IMR-90 (cell line): ENCODE results near the gene SUB1. TPM values are rescaled to one million over a fixed set of nuclear protein-coding genes. Genes with fewer than 3 reads are reported as not detected.

Experiments
- ATAC-seq: fragments of 200-7000 bp; cut with Tn5 transposase; 2 replicates; pipeline ENCODE4 v1.9.1; 2020; ENCODE audit warnings: low read depth, mild to moderate bottlenecking, moderate library complexity
- BruUV-seq: library from RNA; stranded (reverse); fragments of 400-500 nt; replicated peaks from 2 replicates; lab custom pipeline; 2021; lab: Mats Ljungman, UMichigan
- CTCF ChIA-PET: fragments of 300-600 bp; formaldehyde crosslinking; extraction: SDS; loops from one replicate; lab custom pipeline; 2021; ENCODE audit warnings: antibody characterized with exemption; lab: Yijun Ruan, JAX
- POLR2A ChIA-PET: fragments of 300-600 bp; sonication (Branson Sonifier 250); formaldehyde crosslinking; loops from one replicate; lab custom pipeline; 2022; ENCODE audit warnings: antibody characterized with exemption; ENCODE audit not compliant: unreplicated experiment; lab: Charles Lee
- DNase-seq: peaks from one replicate; pipeline ENCODE4 v3.0.0; 2013
- H2AFZ ChIP-seq: replicated peaks from 2 replicates; pipeline ENCODE3; 2013; ENCODE audit warnings: low read length, mild to moderate bottlenecking; ENCODE audit not compliant: poor library complexity
- H2AK5ac ChIP-seq: 2 replicates; pipeline ENCODE4 v1.6.1; 2013; ENCODE audit warnings: low read depth, low read length, inconsistent platforms
- H2AK9ac ChIP-seq: replicated peaks from 2 replicates; pipeline ENCODE3; 2013; ENCODE audit warnings: mild to moderate bottlenecking, low read depth, low read length, moderate library complexity; ENCODE audit not compliant: poor library complexity
- H2BK120ac ChIP-seq: 2 replicates; pipeline ENCODE4 v1.6.1; 2013; ENCODE audit warnings: low read depth, low read length, inconsistent platforms
- H2BK15ac ChIP-seq: 3 replicates; pipeline ENCODE4 v1.6.1; 2013; ENCODE audit warnings: low read depth, low read length, inconsistent platforms
- H2BK20ac ChIP-seq: 2 replicates; pipeline ENCODE4 v1.6.1; 2013; ENCODE audit warnings: low read depth, mild to moderate bottlenecking, inconsistent platforms, low read length, moderate library complexity
- H2BK5ac ChIP-seq: 2 replicates; pipeline ENCODE4 v1.6.1; 2013; ENCODE audit warnings: mild to moderate bottlenecking, low read depth, low read length, inconsistent platforms; ENCODE audit not compliant: poor library complexity, severe bottlenecking
- H3K14ac ChIP-seq: replicated peaks from 2 replicates; pipeline ENCODE4 v1.6.1; 2013; ENCODE audit warnings: low read depth, low read length, inconsistent platforms
- H3K18ac ChIP-seq: 2 replicates; pipeline ENCODE4 v1.6.1; 2013; ENCODE audit warnings: low read depth, low read length, control low read depth
- H3K23ac ChIP-seq: 2 replicates; pipeline ENCODE4 v1.6.1; 2013; ENCODE audit warnings: low read depth, low read length, inconsistent platforms
- H3K27ac ChIP-seq: 2 replicates; pipeline ENCODE4 v1.5.1; 2013; ENCODE audit warnings: mild to moderate bottlenecking, control low read depth, low read length; ENCODE audit not compliant: insufficient read depth
- H3K27me3 ChIP-seq: 2 replicates; pipeline ENCODE4 v1.6.1; 2013; ENCODE audit warnings: low read length; ENCODE audit not compliant: control insufficient read depth, insufficient read depth
- H3K36me3 ChIP-seq: 2 replicates; pipeline ENCODE4 v1.6.1; 2013; ENCODE audit warnings: low read length, mixed read lengths; ENCODE audit not compliant: control insufficient read depth, insufficient read depth
- H3K4ac ChIP-seq: 2 replicates; pipeline ENCODE4 v1.6.1; 2013; ENCODE audit warnings: low read depth, low read length, inconsistent platforms
- H3K4me1 ChIP-seq: 2 replicates; pipeline ENCODE4 v1.6.1; 2013; ENCODE audit warnings: low read length, mixed read lengths; ENCODE audit not compliant: control insufficient read depth, insufficient read depth
- H3K4me2 ChIP-seq: 2 replicates; pipeline ENCODE4 v1.6.1; 2013; ENCODE audit warnings: low read depth, mild to moderate bottlenecking, control low read depth, low read length, moderate library complexity
- H3K4me3 ChIP-seq: 2 replicates; pipeline ENCODE4 v1.5.1; 2013; ENCODE audit warnings: low read depth, mild to moderate bottlenecking, control low read depth, low read length, moderate library complexity; ENCODE audit not compliant: insufficient read depth
- H3K56ac ChIP-seq: 2 replicates; pipeline ENCODE4 v1.6.1; 2013; ENCODE audit warnings: low read length, inconsistent platforms; ENCODE audit not compliant: insufficient read depth; ENCODE audit errors: extremely low read depth
- H3K79me1 ChIP-seq, 2 experiments: 2 replicates each; pipeline ENCODE4 v1.6.1; 2013; ENCODE audit warnings: low read length in 2 of 2, inconsistent platforms in 1 of 2, low read depth in 1 of 2
- H3K9ac ChIP-seq: 2 replicates; pipeline ENCODE4 v1.6.1; 2013; ENCODE audit warnings: low read depth, low read length, control low read depth
- H3K9me1 ChIP-seq: 2 replicates; pipeline ENCODE4 v1.6.1; 2013; ENCODE audit warnings: low read length, inconsistent platforms; ENCODE audit not compliant: insufficient read depth
- H3K9me3 ChIP-seq: 2 replicates; pipeline ENCODE4 v1.6.1; 2013; ENCODE audit warnings: low read length; ENCODE audit not compliant: control insufficient read depth, insufficient read depth
- H4K20me1 ChIP-seq: 2 replicates; pipeline ENCODE4 v1.6.1; 2013; ENCODE audit warnings: low read length, inconsistent platforms; ENCODE audit not compliant: insufficient read depth
- H4K5ac ChIP-seq: 2 replicates; pipeline ENCODE4 v1.6.1; 2013; ENCODE audit warnings: mild to moderate bottlenecking, low read depth, low read length, control low read depth
- H4K8ac ChIP-seq, 2 experiments: 2 replicates each; pipeline ENCODE4 v1.6.1; 2013; ENCODE audit warnings: low read depth in 2 of 2, low read length in 2 of 2, control low read depth in 1 of 2, inconsistent platforms in 1 of 2
- H4K91ac ChIP-seq: 2 replicates; pipeline ENCODE4 v1.6.1; 2013; ENCODE audit warnings: low read depth, low read length, inconsistent platforms; ENCODE audit not compliant: insufficient read depth
- BHLHE40 ChIP-seq: fragments of 150-350 bp; IDR thresholded peaks from 2 replicates; pipeline ENCODE4 v1.6.1; 2016; ENCODE audit warnings: mild to moderate bottlenecking, low read depth, low read length
- CEBPB ChIP-seq: IDR thresholded peaks from 2 replicates; pipeline ENCODE4 v1.6.1; 2012; ENCODE audit warnings: low read depth, low read length, improper control_type of control experiment
- CHD1 ChIP-seq: IDR thresholded peaks from 2 replicates; pipeline ENCODE4 v1.6.1; 2012; ENCODE audit warnings: low read depth, low read length, improper control_type of control experiment
- FOS ChIP-seq: fragments of 150-350 bp; IDR thresholded peaks from 2 replicates; pipeline ENCODE4 v1.6.1; 2016; ENCODE audit warnings: low read depth, low read length
- MAFK ChIP-seq: IDR thresholded peaks from 2 replicates; pipeline ENCODE4 v1.6.1; 2012; ENCODE audit warnings: low read depth, low read length, improper control_type of control experiment
- MAZ ChIP-seq: IDR thresholded peaks from 2 replicates; pipeline ENCODE4 v1.6.1; 2012; ENCODE audit warnings: low read depth, mild to moderate bottlenecking, low read length, improper control_type of control experiment, moderate library complexity, borderline replicate concordance
- MXI1 ChIP-seq: IDR thresholded peaks from 2 replicates; pipeline ENCODE4 v1.6.1; 2012; ENCODE audit warnings: low read depth, mild to moderate bottlenecking, low read length, moderate library complexity, borderline replicate concordance
- NFE2L2 ChIP-seq: fragments of 150-350 bp; IDR thresholded peaks from 2 replicates; pipeline ENCODE4 v1.6.1; 2016; ENCODE audit warnings: low read depth, mild to moderate bottlenecking, low read length
- POLR2A ChIP-seq: IDR thresholded peaks from 2 replicates; pipeline ENCODE4 v1.6.1; 2012; ENCODE audit warnings: mild to moderate bottlenecking, low read depth, low read length
- RAD21 ChIP-seq: IDR thresholded peaks from 2 replicates; pipeline ENCODE4 v1.6.1; 2012; ENCODE audit warnings: low read length, improper control_type of control experiment
- RCOR1 ChIP-seq: IDR thresholded peaks from 2 replicates; pipeline ENCODE4 v1.6.1; 2012; ENCODE audit warnings: mild to moderate bottlenecking, low read length, improper control_type of control experiment; ENCODE audit not compliant: insufficient replicate concordance
- RFX5 ChIP-seq: IDR thresholded peaks from 2 replicates; pipeline ENCODE4 v1.8.0; 2012; ENCODE audit warnings: low read depth, mild to moderate bottlenecking, low read length, moderate library complexity
- SMC3 ChIP-seq: fragments of 150-350 bp; IDR thresholded peaks from 2 replicates; pipeline ENCODE4 v1.6.1; 2016; ENCODE audit warnings: low read depth, mild to moderate bottlenecking, antibody characterized with exemption, low read length, moderate library complexity
- WGBS, 2 experiments: methylation state at CpG; one replicate each; pipeline versions ENCODE4 v1.1.5 to v1.1.7; 2013; ENCODE audit warnings: missing lambda C conversion rate in 2 of 2; ENCODE audit not compliant: insufficient read length in 1 of 2; ENCODE audit errors: extremely low coverage in 2 of 2; 5-methylcytosine and 5-hydroxymethylcytosine counted together
- dilution Hi-C: fragments of 300-500 bp; cut with HindIII; formaldehyde crosslinking; loops from one replicate; pipeline ENCODE4 v1.14.3; 2018; ENCODE audit warnings: low sequenced_read_pairs; ENCODE audit not compliant: unreplicated experiment
- in situ Hi-C: fragments of 300-500 bp; cut with MboI; formaldehyde crosslinking; loops from 3 replicates; pipeline ENCODE4 v1.14.3; 2019; ENCODE audit warnings: low sequenced_read_pairs, inconsistent platforms, mixed read lengths
- intact Hi-C: fragments of 100-400 bp; cut with micrococcal nuclease; formaldehyde crosslinking; loops from 2 replicates; pipeline ENCODE4 v1.10.0; 2022
- polyA plus RNA-seq, 3 experiments: library from polyadenylated mRNA; depleted of rRNA; stranded (reverse); fragments of >200 nt; gene quantifications; 2 replicates each; pipeline ENCODE4 v1.2.3, GENCODE V29; 2012; ENCODE audit warnings: low replicate concordance in 1 of 3
- total RNA-seq: library from RNA; depleted of rRNA; stranded (reverse); fragments of >200 nt; gene quantifications from 2 replicates; pipeline ENCODE4 v1.2.3, GENCODE V29; 2012
- TF ChIP-seq, protein P1 (sequence below): conservative IDR thresholded peaks from 2 replicates; pipeline ENCODE4 v1.5.1; 2012; ENCODE audit warnings: mild to moderate bottlenecking, low read depth, low read length, improper control_type of control experiment
- TF ChIP-seq, protein P2 (sequence below): fragments of 150-350 bp; IDR thresholded peaks from 2 replicates; pipeline ENCODE4 v1.6.1; 2017; ENCODE audit warnings: mild to moderate bottlenecking, antibody characterized with exemption, low read length, low read depth
- TF ChIP-seq, protein P3 (sequence below): fragments of 150-350 bp; IDR thresholded peaks from 2 replicates; pipeline ENCODE4 v1.6.1; 2016; ENCODE audit warnings: low read depth, mild to moderate bottlenecking, low read length, moderate library complexity, borderline replicate concordance

Gene SUB1
- total and polyA plus RNA-seq, 2 of the 4 experiments (the other 2 are of a cell fraction), result 19.5 to 155 TPM

DNA sequence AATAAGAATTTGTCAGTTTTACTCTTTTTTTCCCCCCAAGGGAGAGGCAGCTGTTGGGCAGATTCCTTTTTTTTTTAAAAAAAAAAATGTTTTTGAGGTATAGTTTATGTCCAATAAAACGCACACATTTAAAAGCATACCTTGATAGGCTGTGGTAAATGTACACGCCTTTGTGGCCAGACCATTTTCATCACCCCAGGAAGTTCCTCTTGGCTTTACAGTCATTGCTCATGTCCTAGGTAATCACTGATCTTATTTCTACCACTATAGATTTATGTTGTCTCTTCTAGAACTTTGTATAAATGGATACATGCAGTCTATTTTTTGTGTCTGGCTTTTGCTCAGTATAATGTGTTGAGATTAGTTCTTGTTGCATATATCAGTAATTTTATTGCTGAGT, 9.8 kb downstream of the SUB1 start:
- BruUV-seq, result no TSS peak
- Histone ChIP-seq H2AFZ (no peak overlapping the region), H3K9me1 (no peaks in the 10 kb centered on the region), H2AK5ac (no peak overlapping the region), H3K9me3 (no peaks in the 10 kb centered on the region), H2BK20ac (no peak overlapping the region), H2BK15ac (no peak overlapping the region), H3K23ac (no peak overlapping the region), H3K27ac (no peak overlapping the region), H3K4ac (no peak overlapping the region), H3K56ac (no peak overlapping the region), H3K27me3 (no peaks in the 10 kb centered on the region), H2AK9ac (no peak overlapping the region), H3K36me3 (peaks cover 38% of the 10 kb centered on the region), H4K8ac (no peak overlapping the region), H2BK120ac (no peak overlapping the region), H3K14ac (no peak overlapping the region), H4K5ac (no peak overlapping the region), H4K91ac (no peak overlapping the region), H3K9ac (no peak overlapping the region), H3K18ac (no peak overlapping the region), H2BK5ac (no peak overlapping the region), H3K4me3 (no peak overlapping the region), H3K4me1 (peaks cover 1% of the 10 kb centered on the region; the same call in 1 of the 2 replicates), H3K4me2 (no peak overlapping the region), H3K79me1 (peaks cover 23 to 51% of the 10 kb centered on the region in 2 experiments), H4K20me1 (peaks cover 40% of the 10 kb centered on the region)
- DNase-seq, result no peak
- intact Hi-C loops (loop anchor here (5.0 kb wide), 1 partner anchor 203 kb away; no protein-coding TSS in a partner anchor), dilution Hi-C loops (no loop called here), in situ Hi-C loops (no loop called here)
- CTCF ChIA-PET, result no interaction called here
- POLR2A ChIA-PET, result interaction anchor here (0.6 kb wide), 1 partner anchor 12 kb away, joined by 4 read pairs; no protein-coding TSS in a partner anchor
- TF ChIP-seq, protein P1, sequence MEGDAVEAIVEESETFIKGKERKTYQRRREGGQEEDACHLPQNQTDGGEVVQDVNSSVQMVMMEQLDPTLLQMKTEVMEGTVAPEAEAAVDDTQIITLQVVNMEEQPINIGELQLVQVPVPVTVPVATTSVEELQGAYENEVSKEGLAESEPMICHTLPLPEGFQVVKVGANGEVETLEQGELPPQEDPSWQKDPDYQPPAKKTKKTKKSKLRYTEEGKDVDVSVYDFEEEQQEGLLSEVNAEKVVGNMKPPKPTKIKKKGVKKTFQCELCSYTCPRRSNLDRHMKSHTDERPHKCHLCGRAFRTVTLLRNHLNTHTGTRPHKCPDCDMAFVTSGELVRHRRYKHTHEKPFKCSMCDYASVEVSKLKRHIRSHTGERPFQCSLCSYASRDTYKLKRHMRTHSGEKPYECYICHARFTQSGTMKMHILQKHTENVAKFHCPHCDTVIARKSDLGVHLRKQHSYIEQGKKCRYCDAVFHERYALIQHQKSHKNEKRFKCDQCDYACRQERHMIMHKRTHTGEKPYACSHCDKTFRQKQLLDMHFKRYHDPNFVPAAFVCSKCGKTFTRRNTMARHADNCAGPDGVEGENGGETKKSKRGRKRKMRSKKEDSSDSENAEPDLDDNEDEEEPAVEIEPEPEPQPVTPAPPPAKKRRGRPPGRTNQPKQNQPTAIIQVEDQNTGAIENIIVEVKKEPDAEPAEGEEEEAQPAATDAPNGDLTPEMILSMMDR, result no peak
- TF ChIP-seq MAZ (no peak), CEBPB (no peak), SMC3 (no peak), CHD1 (no peak), MXI1 (no peak), FOS (no peak), RFX5 (no peak), BHLHE40 (no peak), POLR2A (no peak), NFE2L2 (no peak), RCOR1 (no peak), RAD21 (no peak), MAFK (no peak)
- TF ChIP-seq, protein P2, sequence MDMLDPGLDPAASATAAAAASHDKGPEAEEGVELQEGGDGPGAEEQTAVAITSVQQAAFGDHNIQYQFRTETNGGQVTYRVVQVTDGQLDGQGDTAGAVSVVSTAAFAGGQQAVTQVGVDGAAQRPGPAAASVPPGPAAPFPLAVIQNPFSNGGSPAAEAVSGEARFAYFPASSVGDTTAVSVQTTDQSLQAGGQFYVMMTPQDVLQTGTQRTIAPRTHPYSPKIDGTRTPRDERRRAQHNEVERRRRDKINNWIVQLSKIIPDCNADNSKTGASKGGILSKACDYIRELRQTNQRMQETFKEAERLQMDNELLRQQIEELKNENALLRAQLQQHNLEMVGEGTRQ, result no peak
- TF ChIP-seq, protein P3, sequence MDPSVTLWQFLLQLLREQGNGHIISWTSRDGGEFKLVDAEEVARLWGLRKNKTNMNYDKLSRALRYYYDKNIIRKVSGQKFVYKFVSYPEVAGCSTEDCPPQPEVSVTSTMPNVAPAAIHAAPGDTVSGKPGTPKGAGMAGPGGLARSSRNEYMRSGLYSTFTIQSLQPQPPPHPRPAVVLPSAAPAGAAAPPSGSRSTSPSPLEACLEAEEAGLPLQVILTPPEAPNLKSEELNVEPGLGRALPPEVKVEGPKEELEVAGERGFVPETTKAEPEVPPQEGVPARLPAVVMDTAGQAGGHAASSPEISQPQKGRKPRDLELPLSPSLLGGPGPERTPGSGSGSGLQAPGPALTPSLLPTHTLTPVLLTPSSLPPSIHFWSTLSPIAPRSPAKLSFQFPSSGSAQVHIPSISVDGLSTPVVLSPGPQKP, result no peak
- WGBS, 2 experiments, result no CpG with 5 or more reads among the region's 2 CpGs
- no peak for ATAC-seq
